Left ventricle myocardium inferior (tissue), 1 donor: ENCODE data around the gene PNPLA2. TPM values are rescaled to one million over a fixed set of nuclear protein-coding genes. Genes with fewer than 3 reads are reported as not detected.

ENCODE experiments used
- DNase-seq: peaks from one replicate; pipeline ENCODE4 v3.0.0-alpha.2; 2020
- H3K27ac ChIP-seq: fragments of 200-600 bp; replicated peaks from 2 replicates; pipeline ENCODE4 v1.8.0; 2021
- H3K27me3 ChIP-seq: fragments of 200-600 bp; 2 replicates; pipeline ENCODE4 v1.8.0; 2021; ENCODE audit warnings: low read depth
- H3K36me3 ChIP-seq: fragments of 200-600 bp; 2 replicates; pipeline ENCODE4 v1.8.0; 2021
- H3K4me1 ChIP-seq: fragments of 200-600 bp; 2 replicates; pipeline ENCODE4 v1.8.0; 2021
- H3K4me3 ChIP-seq: fragments of 200-600 bp; 2 replicates; pipeline ENCODE4 v1.8.0; 2021; ENCODE audit warnings: mild to moderate bottlenecking, moderate library complexity
- H3K9me3 ChIP-seq: fragments of 200-600 bp; replicated peaks from 2 replicates; pipeline ENCODE4 v1.8.0; 2021
- CTCF ChIP-seq: fragments of 200-600 bp; IDR thresholded peaks from 2 replicates; pipeline ENCODE4 v1.8.0; 2021; ENCODE audit warnings: antibody characterized with exemption, mild to moderate bottlenecking, borderline replicate concordance
- intact Hi-C: fragments of 100-400 bp; cut with micrococcal nuclease; formaldehyde crosslinking; loops from one replicate; pipeline ENCODE4 v1.11.0; 2022
- total RNA-seq: library from RNA; stranded (reverse); fragmentation: NEBNext Ultra II Directional; extraction: Animal tissue kit (Norgen Biotek cat#: 25700); gene quantifications from one replicate; pipeline ENCODE4 v1.2.1, GENCODE V29; 2021
- donor health status: DM: no; HTN: yes; CAD: no; lungs with severe emphysema.

Gene PNPLA2
- total RNA-seq, 1 donor from 2014 or later: 300 TPM

- no peaks in the 10 kb centered on the region for H3K27me3 ChIP-seq
- peaks cover 7% of the 10 kb centered on the region for H3K36me3 ChIP-seq
- H3K4me1 ChIP-seq: peaks cover 73% of the 10 kb centered on the region
- intact Hi-C loops: no loop called here
- H3K4me3 ChIP-seq: no peak overlapping the region
- H3K9me3 ChIP-seq: no peaks in the 10 kb centered on the region
- H3K27ac ChIP-seq: no peak overlapping the region
- no peak for TF ChIP-seq CTCF
- DNase-seq: no peak
Observed at GRCh38 chr11:858053-858761, 39.5 kb downstream of the PNPLA2 start.

DNA sequence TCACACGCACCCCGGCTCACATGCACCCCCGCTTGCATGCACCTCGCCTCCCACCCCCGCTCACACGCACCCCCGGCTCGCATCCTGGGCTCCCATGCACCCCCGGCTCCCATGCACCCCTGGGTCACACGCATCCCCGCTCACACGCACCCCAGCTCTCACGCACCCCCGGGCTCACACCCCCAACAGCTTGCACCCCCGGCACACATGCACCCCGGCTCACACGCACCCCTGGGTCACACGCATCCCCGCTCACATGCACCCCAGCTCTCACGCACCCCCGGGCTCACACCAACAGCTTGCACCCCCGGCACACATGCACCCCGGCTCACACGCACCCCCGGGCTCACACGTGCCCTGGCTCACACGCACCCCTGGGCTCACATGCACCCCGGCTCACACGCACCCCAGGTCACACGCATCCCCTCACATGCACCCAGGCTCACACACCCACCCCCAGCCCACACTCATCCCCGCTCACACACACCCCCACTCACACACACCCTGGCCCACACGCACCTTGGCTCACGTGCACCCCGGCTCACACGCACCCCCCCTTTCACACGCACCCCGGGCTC lies 40.1 kb downstream of the PNPLA2 start:
- peaks cover 13% of the 10 kb centered on the region for H3K36me3 ChIP-seq
- TF ChIP-seq CTCF: no peak
- H3K9me3 ChIP-seq: no peaks in the 10 kb centered on the region
- intact Hi-C loops: no loop called here
- H3K27me3 ChIP-seq: no peaks in the 10 kb centered on the region
- H3K4me3 ChIP-seq: no peak overlapping the region
- DNase-seq: no peak
- H3K4me1 ChIP-seq: peaks cover 66% of the 10 kb centered on the region
- no peak overlapping the region for H3K27ac ChIP-seq

DNA sequence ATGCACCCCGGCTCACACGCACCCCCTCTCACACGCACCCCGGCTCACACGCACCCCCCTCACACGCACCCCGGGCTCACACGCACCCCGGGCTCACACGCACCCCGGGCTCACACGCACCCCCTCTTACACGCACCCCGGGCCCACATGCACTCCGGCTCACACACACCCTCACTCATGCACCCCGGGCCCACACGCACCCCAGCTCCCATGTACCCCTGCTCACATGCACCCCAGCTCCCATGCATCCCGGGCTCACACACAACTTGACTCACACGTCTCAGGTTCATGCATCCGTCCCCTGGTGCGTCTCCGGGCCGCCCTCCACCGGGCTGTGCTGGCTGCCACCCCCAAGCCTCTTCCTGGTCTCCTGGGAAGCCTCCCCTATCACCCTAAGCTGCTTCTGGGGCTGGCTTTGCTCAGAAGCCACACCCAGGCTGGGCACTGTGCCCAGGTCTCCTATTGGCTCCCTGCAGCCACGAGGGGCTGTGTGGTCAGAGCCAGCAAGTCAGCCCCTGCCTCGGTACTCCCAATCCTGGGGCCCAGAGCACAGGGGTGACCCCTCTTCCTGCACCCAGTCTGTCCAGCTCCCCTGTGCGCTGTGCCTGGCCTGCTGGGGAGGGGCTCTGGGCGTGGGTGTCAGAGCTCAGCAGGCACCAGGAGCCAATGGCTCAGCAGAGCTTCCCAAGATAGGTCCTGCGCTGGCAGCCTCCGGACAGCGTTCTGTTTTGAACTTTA lies 40.8 kb downstream of the PNPLA2 start:
- DNase-seq: peak; percentile 81
- H3K27ac ChIP-seq: peak overlapping the region; percentile 50
- peaks cover 20% of the 10 kb centered on the region for H3K36me3 ChIP-seq
- H3K9me3 ChIP-seq: no peaks in the 10 kb centered on the region
- peaks cover 60% of the 10 kb centered on the region for H3K4me1 ChIP-seq
- intact Hi-C loops: no loop called here
- no peaks in the 10 kb centered on the region for H3K27me3 ChIP-seq
- no peak for TF ChIP-seq CTCF
- H3K4me3 ChIP-seq: peak overlapping the region; percentile 39

- no peak for TF ChIP-seq CTCF
- H3K9me3 ChIP-seq: no peaks in the 10 kb centered on the region
- H3K4me3 ChIP-seq: peak overlapping the region; percentile 39
- H3K4me1 ChIP-seq: peaks cover 51% of the 10 kb centered on the region
- no peaks in the 10 kb centered on the region for H3K27me3 ChIP-seq
- H3K36me3 ChIP-seq: peaks cover 28% of the 10 kb centered on the region
- peak overlapping the region; percentile 50 for H3K27ac ChIP-seq
- intact Hi-C loops: no loop called here
- DNase-seq: no peak
Observed at GRCh38 chr11:860234-861104, 41.8 kb downstream of the PNPLA2 start.

GRCh38 chr11:861105-861479 lies 42.4 kb downstream of the PNPLA2 start:
- H3K27me3 ChIP-seq: no peaks in the 10 kb centered on the region
- H3K36me3 ChIP-seq: peaks cover 33% of the 10 kb centered on the region
- no peak for DNase-seq
- H3K27ac ChIP-seq: no peak overlapping the region
- intact Hi-C loops: no loop called here
- H3K9me3 ChIP-seq: no peaks in the 10 kb centered on the region
- TF ChIP-seq CTCF: no peak
- peaks cover 45% of the 10 kb centered on the region for H3K4me1 ChIP-seq
- H3K4me3 ChIP-seq: no peak overlapping the region
